Calu3 (cell line): Measurements from ENCODE around the gene FAR1. TPM values are rescaled to one million over a fixed set of nuclear protein-coding genes. Genes with fewer than 3 reads are reported as not detected.
A peak's percentile ranks its signal among the peaks of the same experiment; 100 is the strongest.

Experiments used
- BruUV-seq: library from RNA; stranded (reverse); fragments of 400-500 nt; replicated peaks from 2 replicates; lab custom pipeline; 2021; lab: Mats Ljungman, UMichigan
- CTCF ChIA-PET: fragments of 300-600 bp; sonication (Branson Sonifier 250); formaldehyde crosslinking; loops from one replicate; lab custom pipeline; 2022; ENCODE audit warnings: antibody characterized with exemption; lab: Charles Lee
- DNase-seq: peaks from one replicate; pipeline ENCODE4 v3.0.0; 2022
- H3K27ac Mint-ChIP-seq: one replicate; pipeline ENCODE4 v1.8.0; 2022; ENCODE audit warnings: mixed read lengths; ENCODE audit not compliant: unreplicated experiment
- H3K27me3 Mint-ChIP-seq: one replicate; pipeline ENCODE4 v1.8.0; 2022; ENCODE audit warnings: mixed read lengths; ENCODE audit not compliant: unreplicated experiment
- H3K36me3 Mint-ChIP-seq: one replicate; pipeline ENCODE4 v1.8.0; 2022; ENCODE audit warnings: mild to moderate bottlenecking, moderate library complexity, mixed read lengths; ENCODE audit not compliant: insufficient read depth, unreplicated experiment
- H3K4me1 Mint-ChIP-seq: one replicate; pipeline ENCODE4 v1.8.0; 2022; ENCODE audit warnings: mild to moderate bottlenecking, low read depth, mixed read lengths; ENCODE audit not compliant: unreplicated experiment
- H3K4me3 Mint-ChIP-seq: one replicate; pipeline ENCODE4 v1.8.0; 2022; ENCODE audit warnings: mild to moderate bottlenecking, low read depth, moderate library complexity, mixed read lengths; ENCODE audit not compliant: unreplicated experiment
- H3K9me3 Mint-ChIP-seq: one replicate; pipeline ENCODE4 v1.8.0; 2022; ENCODE audit warnings: low read depth, mixed read lengths; ENCODE audit not compliant: unreplicated experiment
- intact Hi-C: fragments of 100-400 bp; cut with micrococcal nuclease; formaldehyde crosslinking; loops from one replicate; pipeline ENCODE4 v1.10.0; 2022; ENCODE audit not compliant: unreplicated experiment
- total RNA-seq: library from RNA; stranded (reverse); gene quantifications from 2 replicates; pipeline ENCODE4 v1.2.3, GENCODE V29; 2022
- TF ChIP-seq, protein P1 (sequence below): fragments of 200-600 bp; IDR thresholded peaks from one replicate; pipeline ENCODE4 v1.8.0; 2022; ENCODE audit warnings: antibody characterized with exemption; ENCODE audit not compliant: unreplicated experiment

FAR1 gene
- total RNA-seq, 1 experiment from 2014 or later = 98.9 TPM

DNA sequence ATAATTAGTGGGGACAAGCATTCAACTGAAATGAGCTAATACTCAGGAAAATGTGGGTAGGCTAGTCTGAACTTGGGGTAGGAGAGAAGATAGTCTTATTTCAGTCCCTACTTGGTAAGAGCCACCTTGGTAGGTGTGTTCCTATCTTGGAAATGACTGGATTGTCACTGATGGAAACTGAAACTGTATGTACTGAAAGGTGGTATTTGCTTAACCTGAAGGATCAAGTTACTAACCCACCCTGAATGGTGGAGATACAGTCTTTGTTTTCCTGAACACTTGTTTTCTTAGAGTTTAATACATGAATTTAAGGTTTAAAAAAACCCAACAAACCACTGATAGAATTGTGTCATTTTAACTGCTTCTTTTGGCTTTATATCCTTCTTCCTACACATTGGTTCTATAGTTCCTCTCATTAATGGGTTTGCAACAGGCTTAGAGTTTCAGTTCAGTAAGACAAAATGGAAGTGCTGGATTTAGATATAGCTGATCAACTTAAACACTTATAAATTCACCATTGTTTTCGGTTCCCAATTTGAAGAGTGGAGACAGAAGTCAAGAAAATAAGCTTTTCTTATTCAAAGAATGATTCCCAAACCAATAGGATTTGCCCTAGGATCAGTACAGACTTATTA, 4.2 kb downstream of the FAR1 start:
- H3K4me3 Mint-ChIP-seq = peak overlapping the region; percentile 18
- no TSS peak for BruUV-seq
- CTCF ChIA-PET = interaction anchor here (1.4 kb wide), 1 partner anchor 9 kb away, joined by 4 read pairs; no protein-coding TSS in a partner anchor
- peaks cover 22% of the 10 kb centered on the region for H3K36me3 Mint-ChIP-seq
- no peak overlapping the region for H3K27ac Mint-ChIP-seq
- no peaks in the 10 kb centered on the region for H3K27me3 Mint-ChIP-seq
- DNase-seq = no peak
- intact Hi-C loops = no loop called here
- peaks cover 50% of the 10 kb centered on the region for H3K4me1 Mint-ChIP-seq
- TF ChIP-seq, protein P1, sequence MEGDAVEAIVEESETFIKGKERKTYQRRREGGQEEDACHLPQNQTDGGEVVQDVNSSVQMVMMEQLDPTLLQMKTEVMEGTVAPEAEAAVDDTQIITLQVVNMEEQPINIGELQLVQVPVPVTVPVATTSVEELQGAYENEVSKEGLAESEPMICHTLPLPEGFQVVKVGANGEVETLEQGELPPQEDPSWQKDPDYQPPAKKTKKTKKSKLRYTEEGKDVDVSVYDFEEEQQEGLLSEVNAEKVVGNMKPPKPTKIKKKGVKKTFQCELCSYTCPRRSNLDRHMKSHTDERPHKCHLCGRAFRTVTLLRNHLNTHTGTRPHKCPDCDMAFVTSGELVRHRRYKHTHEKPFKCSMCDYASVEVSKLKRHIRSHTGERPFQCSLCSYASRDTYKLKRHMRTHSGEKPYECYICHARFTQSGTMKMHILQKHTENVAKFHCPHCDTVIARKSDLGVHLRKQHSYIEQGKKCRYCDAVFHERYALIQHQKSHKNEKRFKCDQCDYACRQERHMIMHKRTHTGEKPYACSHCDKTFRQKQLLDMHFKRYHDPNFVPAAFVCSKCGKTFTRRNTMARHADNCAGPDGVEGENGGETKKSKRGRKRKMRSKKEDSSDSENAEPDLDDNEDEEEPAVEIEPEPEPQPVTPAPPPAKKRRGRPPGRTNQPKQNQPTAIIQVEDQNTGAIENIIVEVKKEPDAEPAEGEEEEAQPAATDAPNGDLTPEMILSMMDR = no peak
- H3K9me3 Mint-ChIP-seq = no peaks in the 10 kb centered on the region

DNA sequence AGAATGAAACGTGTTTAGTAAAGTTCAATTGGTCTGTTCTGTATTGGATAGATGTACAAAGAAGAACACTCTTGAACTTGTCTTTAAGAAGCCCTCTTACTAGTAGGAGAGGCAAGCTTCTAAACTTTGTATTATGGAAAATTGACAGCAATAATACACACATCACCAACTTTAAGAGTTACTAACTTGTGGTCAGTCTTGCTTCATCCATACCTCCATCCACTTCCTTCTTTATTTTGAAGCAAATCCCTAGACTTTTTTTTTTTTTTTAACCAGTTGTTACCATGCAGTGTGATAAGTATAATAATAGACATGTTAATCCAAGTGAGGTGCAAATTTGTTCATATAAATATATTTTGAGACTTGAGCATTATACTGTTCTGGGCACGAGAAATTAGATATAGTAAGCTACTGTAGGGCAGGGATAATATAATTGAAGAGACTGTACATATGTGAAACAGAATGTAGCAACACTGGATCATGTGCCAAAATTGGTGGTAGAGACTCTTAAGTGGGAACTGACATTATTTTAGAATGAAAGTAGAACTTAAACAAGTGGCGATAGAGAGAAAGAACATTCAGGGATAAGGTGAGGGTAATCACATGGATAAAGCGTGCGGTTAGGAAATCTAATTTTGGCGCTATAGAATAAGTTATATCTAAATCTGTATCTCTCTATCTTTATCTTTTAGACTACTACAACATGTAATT, 6.5 kb downstream of the FAR1 start:
- no TSS peak for BruUV-seq
- Mint-ChIP-seq H3K27me3 (no peaks in the 10 kb centered on the region), H3K36me3 (no peaks in the 10 kb centered on the region), H3K4me3 (no peak overlapping the region), H3K4me1 (peaks cover 56% of the 10 kb centered on the region), H3K9me3 (no peaks in the 10 kb centered on the region), H3K27ac (peak overlapping the region; percentile 31)
- TF ChIP-seq, protein P1 = no peak
- CTCF ChIA-PET = interaction anchor here (0.7 kb wide), 1 partner anchor 1047 kb away, joined by 4 read pairs; no protein-coding TSS in a partner anchor
- DNase-seq = no peak
- intact Hi-C loops = no loop called here

DNA sequence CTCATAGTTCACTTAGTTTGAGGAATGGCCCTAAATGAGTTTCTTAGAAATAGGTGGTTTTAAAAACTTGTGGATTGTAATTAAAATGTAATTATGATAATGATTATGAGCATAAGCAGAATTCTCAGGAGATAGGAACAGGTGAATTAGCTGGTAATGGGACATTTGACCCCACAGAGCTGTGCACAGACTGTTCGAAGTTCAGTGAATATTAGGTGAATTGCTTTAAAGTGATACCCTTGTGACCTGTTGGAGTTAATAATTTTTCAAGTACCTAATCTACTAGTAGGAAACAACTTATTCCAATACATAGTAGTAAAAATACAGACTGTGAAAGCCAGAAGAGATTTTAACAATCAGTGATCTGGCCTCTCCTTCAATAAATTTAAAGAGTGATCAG, 8.1 kb downstream of the FAR1 start:
- Mint-ChIP-seq H3K27me3 (no peaks in the 10 kb centered on the region), H3K36me3 (no peaks in the 10 kb centered on the region), H3K4me3 (no peak overlapping the region), H3K27ac (no peak overlapping the region), H3K9me3 (peaks cover 2% of the 10 kb centered on the region), H3K4me1 (peaks cover 55% of the 10 kb centered on the region)
- CTCF ChIA-PET = no interaction called here
- no TSS peak for BruUV-seq
- intact Hi-C loops = no loop called here
- TF ChIP-seq, protein P1 = no peak
- no peak for DNase-seq

DNA sequence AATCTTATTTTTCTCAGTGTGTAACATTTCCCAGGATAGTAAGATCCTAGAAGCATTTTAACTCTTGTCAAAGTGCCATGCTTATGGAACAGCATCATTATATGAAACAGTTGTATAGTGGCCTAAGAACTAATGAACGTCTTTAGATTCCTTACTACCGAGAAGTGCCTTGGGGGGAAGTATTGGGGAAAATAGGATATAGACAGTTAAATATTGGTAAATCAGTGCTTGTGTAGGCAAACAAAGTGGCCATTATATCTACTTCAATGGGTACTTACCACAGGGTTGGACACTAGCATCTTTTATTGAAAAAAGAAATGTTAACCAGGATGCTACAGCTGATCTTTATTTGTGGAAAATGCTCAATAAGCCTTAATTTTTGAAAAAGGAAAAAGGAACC, 11.3 kb downstream of the FAR1 start:
- Mint-ChIP-seq H3K27me3 (no peaks in the 10 kb centered on the region), H3K9me3 (peaks cover 2% of the 10 kb centered on the region), H3K4me1 (peaks cover 35% of the 10 kb centered on the region), H3K36me3 (no peaks in the 10 kb centered on the region), H3K27ac (peak overlapping the region; percentile 67), H3K4me3 (no peak overlapping the region)
- DNase-seq = no peak
- CTCF ChIA-PET = no interaction called here
- BruUV-seq = no TSS peak
- intact Hi-C loops = loop anchor here (10.0 kb wide), 1 partner anchor 185 kb away; the partner anchor contains the start of gene PTH
- TF ChIP-seq, protein P1 = no peak
